Stimulated activated CD8-positive, alpha-beta memory T cell treated with anti-CD3 and anti-CD28 coated beads, Interleukin-2, amount 100 ng/mL, for 48 hours (primary cell): ENCODE data around the gene PIGU.

Source experiments
- DNase-seq, 2 donors: peaks; one replicate each; pipeline ENCODE4 v3.0.0-alpha.2; 2020; ENCODE audit warnings: low read depth in 2 of 2

The PIGU gene

GRCh38 chr20:34578521-34578920 lies 98.4 kb downstream of the PIGU start:
- DNase-seq = no peak

GRCh38 chr20:34578025-34578424 lies 98.9 kb downstream of the PIGU start:
- DNase-seq = no peak

- no peak for DNase-seq
These were observed 99.8 kb downstream of the PIGU start for GRCh38 chr20:34577061-34577460.

GRCh38 chr20:34575756-34576155 lies 101.1 kb downstream of the PIGU start:
- DNase-seq = no peak

GRCh38 chr20:34575271-34575670 lies 101.6 kb downstream of the PIGU start:
- no peak for DNase-seq

- no peak for DNase-seq
These were observed 102.0 kb downstream of the PIGU start for GRCh38 chr20:34574861-34575260.

GRCh38 chr20:34574426-34574825 lies 102.5 kb downstream of the PIGU start:
- no peak for DNase-seq

GRCh38 chr20:34573541-34574300 lies 103.2 kb downstream of the PIGU start:
- DNase-seq = no peak

- DNase-seq = no peak
These were observed 105.1 kb downstream of the PIGU start for GRCh38 chr20:34571753-34572152.

GRCh38 chr20:34570859-34571306 lies 106.0 kb downstream of the PIGU start:
- no peak for DNase-seq

- DNase-seq = no peak
These were observed 107.3 kb downstream of the PIGU start for GRCh38 chr20:34569598-34569997.

- DNase-seq = no peak
These were observed 108.7 kb downstream of the PIGU start for GRCh38 chr20:34567892-34568865.

GRCh38 chr20:34566978-34567891 lies 109.7 kb downstream of the PIGU start:
- no peak for DNase-seq

- DNase-seq = no peak
These were observed 112.1 kb downstream of the PIGU start for GRCh38 chr20:34564833-34565232.

- DNase-seq = no peak
These were observed 114.3 kb downstream of the PIGU start for GRCh38 chr20:34562641-34563040.

GRCh38 chr20:34561661-34562060 lies 115.2 kb downstream of the PIGU start:
- DNase-seq = no peak

- DNase-seq = no peak
These were observed 116.3 kb downstream of the PIGU start for GRCh38 chr20:34560614-34561013.

- DNase-seq = no peak
These were observed 116.8 kb downstream of the PIGU start for GRCh38 chr20:34560141-34560523.

- no peak for DNase-seq
These were observed 117.4 kb downstream of the PIGU start for GRCh38 chr20:34559311-34560140.

GRCh38 chr20:34558320-34559218 lies 118.3 kb downstream of the PIGU start, which contains the start of gene MAP1LC3A:
Gene MAP1LC3A, plus strand, starts transcription at chr20:34558718. Its CDS starts 151 bp downstream, at chr20:34558869.
- peak; percentile 88 for DNase-seq
